GM12892 (cell line): ENCODE results near the gene DNAJC5.

Source experiments
- DNase-seq: peaks from one replicate; pipeline ENCODE4 v3.0.0; 2011; ENCODE audit not compliant: insufficient read length
- FAIRE-seq: peaks from 2 replicates; lab custom pipeline; 2011; peaks lifted over from hg19 to GRCh38; lab: Jason Lieb, UNC
- POLR2A ChIP-seq: IDR thresholded peaks from 2 replicates; pipeline ENCODE4 v1.6.1; 2011; ENCODE audit warnings: low read depth, low read length, control low read depth
- POLR2AphosphoS5 ChIP-seq: IDR thresholded peaks from 2 replicates; pipeline ENCODE4 v1.6.1; 2011; ENCODE audit warnings: low read depth, low read length, control low read depth
- TAF1 ChIP-seq: IDR thresholded peaks from 2 replicates; pipeline ENCODE4 v1.6.1; 2011; ENCODE audit warnings: low read depth, mild to moderate bottlenecking, control low read depth, low read length, borderline replicate concordance

DNAJC5 gene

DNA sequence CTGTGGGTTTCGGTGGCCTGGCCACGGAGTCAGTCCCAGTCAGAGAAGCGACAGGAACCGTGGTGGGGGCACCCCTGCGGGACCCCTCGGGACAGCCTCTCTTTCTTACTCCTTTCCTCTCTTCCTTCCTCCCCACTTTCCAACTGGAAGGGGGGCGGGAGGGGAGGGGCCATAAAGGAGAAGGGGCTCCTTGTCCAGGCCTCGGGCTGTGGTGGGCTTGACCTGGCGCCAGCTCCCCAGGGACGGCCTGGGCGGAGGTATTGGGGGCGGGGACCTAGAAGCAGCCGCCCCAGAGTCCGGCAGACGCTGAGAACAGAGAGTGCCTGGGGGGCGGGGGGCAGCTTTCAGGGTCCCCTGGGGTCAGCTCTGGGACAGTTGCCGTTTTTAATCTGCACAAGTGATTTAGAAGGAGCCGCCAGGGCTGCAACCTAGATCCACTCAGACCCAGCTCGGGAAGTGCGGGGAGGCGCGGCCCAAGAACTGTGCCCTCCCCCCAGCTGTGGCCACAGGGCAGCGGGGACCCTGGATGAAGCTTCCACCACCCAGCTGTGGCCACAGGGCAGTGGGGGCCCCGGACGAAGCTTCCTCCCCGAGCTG lies 40.1 kb upstream of the DNAJC5 start:
- no peak for FAIRE-seq
- TF ChIP-seq POLR2AphosphoS5 (no peak), POLR2A (no peak), TAF1 (no peak)
- no peak for DNase-seq

GRCh38 chr20:63855363-63856097 lies 39.4 kb upstream of the DNAJC5 start:
- FAIRE-seq (no peak), DNase-seq (no peak)
- TF ChIP-seq POLR2A = no peak
- no peak for TF ChIP-seq TAF1
- no peak for TF ChIP-seq POLR2AphosphoS5

GRCh38 chr20:63856098-63856511 lies 38.8 kb upstream of the DNAJC5 start:
- no peak for FAIRE-seq
- DNase-seq = no peak
- TF ChIP-seq POLR2AphosphoS5 (no peak), POLR2A (no peak), TAF1 (no peak)

DNA sequence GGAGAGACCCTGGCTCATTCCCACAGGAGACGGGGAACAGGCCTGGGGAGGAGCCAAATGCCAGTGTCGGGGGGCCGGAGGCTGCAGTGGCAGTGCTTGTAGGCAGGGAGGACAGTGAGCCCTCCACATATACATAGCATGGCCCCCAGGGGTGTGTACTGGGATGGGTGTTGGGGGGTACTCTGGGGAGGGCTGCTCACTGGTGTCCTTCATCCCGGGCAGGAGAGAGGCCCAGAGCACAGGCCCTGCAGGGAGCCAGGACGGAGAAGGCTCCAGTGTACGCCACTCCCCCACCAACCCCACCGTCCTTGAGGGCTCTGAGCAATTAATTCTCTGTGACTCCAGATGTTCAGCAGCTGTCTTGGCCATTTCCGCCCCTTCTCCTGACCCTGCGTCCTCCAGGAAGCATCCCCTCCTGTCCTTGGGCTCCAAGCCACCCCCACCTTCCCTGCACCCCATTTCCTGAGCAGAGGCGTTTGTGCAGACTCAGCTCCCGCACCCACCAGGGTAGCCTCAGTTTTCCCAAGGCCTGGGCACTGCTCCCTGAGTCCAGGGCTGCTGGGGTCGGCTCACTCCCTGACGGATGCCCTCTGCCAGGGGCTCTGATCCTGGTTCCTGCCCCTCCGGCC lies 37.0 kb upstream of the DNAJC5 start:
- DNase-seq (no peak), FAIRE-seq (no peak)
- no peak for TF ChIP-seq POLR2AphosphoS5
- no peak for TF ChIP-seq TAF1
- TF ChIP-seq POLR2A = no peak

- DNase-seq (no peak), FAIRE-seq (no peak)
- TF ChIP-seq POLR2AphosphoS5 (no peak), POLR2A (no peak), TAF1 (no peak)
Observed at GRCh38 chr20:63858393-63859165, 36.3 kb upstream of the DNAJC5 start.

DNA sequence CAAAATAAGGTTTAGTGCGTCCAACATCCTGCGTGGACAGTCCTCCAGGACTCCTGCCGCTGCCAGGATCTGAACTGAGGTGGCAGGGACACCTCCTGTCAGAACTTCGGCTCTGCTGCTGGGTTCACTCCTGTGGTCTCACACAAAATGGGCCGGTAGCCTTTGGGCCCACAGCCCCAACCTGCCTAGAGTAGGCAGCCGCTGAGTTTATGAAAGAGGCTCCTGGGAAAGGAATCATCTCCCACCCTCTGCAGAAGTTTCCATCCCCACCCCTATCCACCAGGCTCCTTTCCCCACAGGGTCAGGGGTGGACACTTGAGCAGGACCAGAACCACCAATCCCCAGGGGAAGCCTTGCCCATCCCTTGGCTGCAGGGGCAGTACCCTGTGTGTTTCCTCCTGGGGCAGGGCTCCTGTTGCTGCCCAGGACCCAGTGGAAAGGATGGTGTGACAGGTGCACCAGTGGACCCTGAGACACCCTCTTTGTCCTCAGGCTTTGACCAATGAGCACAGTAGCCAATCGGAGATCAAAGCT lies 35.7 kb upstream of the DNAJC5 start:
- DNase-seq (no peak), FAIRE-seq (no peak)
- TF ChIP-seq TAF1 = no peak
- no peak for TF ChIP-seq POLR2AphosphoS5
- TF ChIP-seq POLR2A = no peak

GRCh38 chr20:63860325-63861051 lies 34.4 kb upstream of the DNAJC5 start:
- no peak for DNase-seq
- TF ChIP-seq POLR2A = no peak
- no peak for TF ChIP-seq TAF1
- no peak for TF ChIP-seq POLR2AphosphoS5
- no peak for FAIRE-seq

DNA sequence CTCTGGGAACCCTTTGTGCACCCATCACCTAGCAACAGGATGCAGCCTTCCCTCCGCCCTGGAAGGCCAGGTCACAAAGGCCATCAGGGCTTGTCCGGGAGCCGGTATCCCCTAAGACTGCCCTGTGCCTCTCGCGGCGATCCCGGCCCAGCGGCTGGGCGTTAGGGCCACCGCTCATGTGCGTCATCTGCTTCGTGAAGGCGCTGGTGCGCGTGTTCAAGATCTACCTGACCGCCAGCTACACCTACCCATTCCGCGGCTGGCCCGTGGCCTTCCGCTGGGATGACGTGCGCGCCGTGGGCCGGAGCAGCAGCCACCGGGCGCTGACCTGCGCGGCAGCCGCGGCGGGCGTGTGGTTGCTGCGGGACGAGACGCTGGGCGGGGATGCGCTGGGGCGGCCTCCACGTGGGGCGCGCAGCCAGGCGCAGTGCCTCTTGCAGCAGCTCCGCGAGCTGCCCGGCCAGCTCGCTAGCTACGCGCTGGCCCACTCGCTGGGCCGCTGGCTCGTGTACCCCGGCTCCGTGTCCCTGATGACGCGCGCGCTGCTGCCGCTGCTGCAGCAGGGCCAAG lies 33.5 kb upstream of the DNAJC5 start, which contains the start of gene ABHD16B:
TSS of gene ABHD16B (plus strand) at position 134 of the 570 bp plus-strand sequence. CDS start at position 177, 43 bp downstream.
- TF ChIP-seq POLR2A = no peak
- no peak for TF ChIP-seq POLR2AphosphoS5
- no peak for TF ChIP-seq TAF1
- FAIRE-seq = no peak

GRCh38 chr20:63861981-63862901 lies 32.7 kb upstream of the DNAJC5 start:
- no peak for DNase-seq
- FAIRE-seq = no peak
- no peak for TF ChIP-seq TAF1
- TF ChIP-seq POLR2A = no peak
- no peak for TF ChIP-seq POLR2AphosphoS5

More for the DNA sequence above, 33.5 kb upstream of the DNAJC5 start, which contains the start of gene ABHD16B:
- no peak for DNase-seq
